ENCODE data around the gene PLK4.

DNA sequence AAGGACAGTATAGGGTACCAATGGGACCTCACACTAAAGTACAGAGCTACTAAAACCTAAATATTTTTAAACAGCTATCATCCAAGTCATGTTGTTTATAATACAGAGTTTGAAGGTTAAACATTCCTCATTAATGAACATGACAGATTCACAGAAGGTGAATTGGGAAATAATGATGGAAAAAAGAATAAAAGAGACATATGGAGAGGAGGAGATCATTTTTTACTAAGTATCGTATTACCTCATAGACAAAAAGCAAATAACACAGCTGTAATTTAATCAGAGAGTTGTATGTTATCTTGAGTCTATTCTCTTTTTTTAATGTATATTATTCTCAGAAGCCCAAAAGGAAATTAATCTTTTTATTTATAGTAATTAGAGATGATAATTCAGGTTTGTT lies 7.9 kb downstream of the PLK4 start:
- TF ChIP-seq, protein P1, sequence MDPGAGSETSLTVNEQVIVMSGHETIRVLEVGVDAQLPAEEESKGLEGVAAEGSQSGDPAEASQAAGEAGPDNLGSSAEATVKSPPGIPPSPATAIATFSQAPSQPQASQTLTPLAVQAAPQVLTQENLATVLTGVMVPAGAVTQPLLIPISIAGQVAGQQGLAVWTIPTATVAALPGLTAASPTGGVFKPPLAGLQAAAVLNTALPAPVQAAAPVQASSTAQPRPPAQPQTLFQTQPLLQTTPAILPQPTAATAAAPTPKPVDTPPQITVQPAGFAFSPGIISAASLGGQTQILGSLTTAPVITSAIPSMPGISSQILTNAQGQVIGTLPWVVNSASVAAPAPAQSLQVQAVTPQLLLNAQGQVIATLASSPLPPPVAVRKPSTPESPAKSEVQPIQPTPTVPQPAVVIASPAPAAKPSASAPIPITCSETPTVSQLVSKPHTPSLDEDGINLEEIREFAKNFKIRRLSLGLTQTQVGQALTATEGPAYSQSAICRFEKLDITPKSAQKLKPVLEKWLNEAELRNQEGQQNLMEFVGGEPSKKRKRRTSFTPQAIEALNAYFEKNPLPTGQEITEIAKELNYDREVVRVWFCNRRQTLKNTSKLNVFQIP (CRISPR knock-in tag; IDR thresholded peaks at IDR 0.05; ENCODE audit: borderline replicate concordance, low read depth), result no peak
- no peak for TF ChIP-seq PPARA (CRISPR knock-in tag; IDR thresholded peaks at IDR 0.05; ENCODE audit: borderline replicate concordance)
- TF ChIP-seq, protein P2, sequence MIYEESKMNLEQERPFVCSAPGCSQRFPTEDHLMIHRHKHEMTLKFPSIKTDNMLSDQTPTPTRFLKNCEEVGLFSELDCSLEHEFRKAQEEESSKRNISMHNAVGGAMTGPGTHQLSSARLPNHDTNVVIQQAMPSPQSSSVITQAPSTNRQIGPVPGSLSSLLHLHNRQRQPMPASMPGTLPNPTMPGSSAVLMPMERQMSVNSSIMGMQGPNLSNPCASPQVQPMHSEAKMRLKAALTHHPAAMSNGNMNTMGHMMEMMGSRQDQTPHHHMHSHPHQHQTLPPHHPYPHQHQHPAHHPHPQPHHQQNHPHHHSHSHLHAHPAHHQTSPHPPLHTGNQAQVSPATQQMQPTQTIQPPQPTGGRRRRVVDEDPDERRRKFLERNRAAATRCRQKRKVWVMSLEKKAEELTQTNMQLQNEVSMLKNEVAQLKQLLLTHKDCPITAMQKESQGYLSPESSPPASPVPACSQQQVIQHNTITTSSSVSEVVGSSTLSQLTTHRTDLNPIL (CRISPR knock-in tag; IDR thresholded peaks at IDR 0.05; ENCODE audit: low read depth), result no peak
- no peak for TF ChIP-seq GLIS3 (CRISPR knock-in tag; IDR thresholded peaks at IDR 0.05)
- TF ChIP-seq OSR1 (CRISPR knock-in tag; IDR thresholded peaks at IDR 0.05), result no peak

Data from SK-N-SH treated with all-trans-retinoic acid at 6 μM for 48 hours (cell line).